Adrenal gland (tissue), 5 donors: ENCODE measurements around the gene DNMBP.

ENCODE experiments used
- CTCF ChIP-seq, 6 experiments: fragments of 450-650 bp in 4 of 6; fragments of 200-600 bp in 2 of 6; sonication (generic) in 1 of 6; IDR thresholded peaks; 1 replicate in 5 of 6; 2 replicates in 1 of 6; pipeline versions ENCODE4 v1.5.1 to v1.8.0; 2016 to 2021; ENCODE audit warnings: antibody characterized with exemption in 6 of 6, mild to moderate bottlenecking in 2 of 6, moderate library complexity in 1 of 6
- POLR2A ChIP-seq, 2 donors: fragments of 450-650 bp; IDR thresholded peaks; one replicate each; pipeline ENCODE4 v1.6.1; 2017; ENCODE audit warnings: antibody characterized with exemption in 2 of 2, mild to moderate bottlenecking in 2 of 2, moderate library complexity in 1 of 2
- donor health status: DM: no; HTN: no; CAD: no.

DNA sequence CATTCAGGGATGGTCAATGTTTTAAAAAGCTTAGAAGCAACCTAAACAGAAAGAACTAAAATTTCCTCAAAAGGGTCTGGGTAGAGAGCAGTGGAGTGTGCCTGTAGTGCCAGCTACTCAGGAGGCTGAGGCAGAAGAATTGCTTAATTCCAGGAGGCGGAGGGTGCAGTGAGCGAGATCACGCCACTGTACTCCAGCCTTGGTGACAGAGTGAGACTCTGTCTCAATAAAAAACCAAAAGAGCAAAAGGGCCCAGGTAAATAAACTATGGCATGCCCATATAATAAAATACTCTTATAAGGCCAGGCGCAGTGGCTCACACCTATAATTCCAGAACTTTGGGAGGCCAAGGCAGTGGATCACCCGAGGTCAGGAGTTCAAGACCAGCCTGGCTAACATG lies 93.0 kb downstream of the DNMBP start:
- TF ChIP-seq CTCF (IDR thresholded peaks at IDR 0.05) (no peak), POLR2A (IDR thresholded peaks at IDR 0.05) (no peak)
